Keratinocyte (primary cell): ENCODE measurements around the gene YIPF2. TPM values are rescaled to one million over a fixed set of nuclear protein-coding genes. Genes with fewer than 3 reads are reported as not detected.

Experiments
- DNase-seq: peaks from one replicate; pipeline ENCODE4 v3.0.0-alpha.2; 2011; ENCODE audit warnings: low read depth, missing footprints, low spot score
- FAIRE-seq: peaks from 2 replicates; lab custom pipeline; 2011; peaks lifted over from hg19 to GRCh38; lab: Jason Lieb, UNC
- H2AFZ ChIP-seq: 2 replicates; pipeline ENCODE4 v1.6.0; 2012; ENCODE audit warnings: low read length, control low read depth, inconsistent platforms; ENCODE audit not compliant: control insufficient read depth
- H3K27ac ChIP-seq: 2 replicates; pipeline ENCODE4 v1.5.1; 2011; ENCODE audit warnings: low read length; ENCODE audit not compliant: control insufficient read depth, insufficient read depth
- H3K27me3 ChIP-seq: 3 replicates; pipeline ENCODE4 v1.6.0; 2011; ENCODE audit warnings: low read length; ENCODE audit not compliant: control insufficient read depth, insufficient read depth; ENCODE audit errors: extremely low read depth
- H3K36me3 ChIP-seq, 2 experiments: 2 replicates in 1 of 2; 3 replicates in 1 of 2; pipeline ENCODE4 v1.5.1; 2011; ENCODE audit warnings: low read length in 2 of 2, mild to moderate bottlenecking in 1 of 2; ENCODE audit not compliant: control insufficient read depth in 2 of 2, insufficient read depth in 2 of 2; ENCODE audit errors: extremely low read depth in 1 of 2
- H3K4me1 ChIP-seq: 3 replicates; pipeline ENCODE4 v1.5.1; 2011; ENCODE audit warnings: low read length; ENCODE audit not compliant: control insufficient read depth, insufficient read depth; ENCODE audit errors: extremely low read depth
- H3K4me2 ChIP-seq: 3 replicates; pipeline ENCODE4 v1.6.0; 2011; ENCODE audit warnings: low read depth, low read length; ENCODE audit not compliant: control insufficient read depth, insufficient read depth; ENCODE audit errors: extremely low read depth
- H3K4me3 ChIP-seq, 3 experiments: fragments of 200-600 bp in 1 of 3; sonication (generic) in 1 of 3; 2 replicates in 2 of 3; 3 replicates in 1 of 3; pipeline ENCODE4 v1.5.1; 2011 to 2016; ENCODE audit warnings: low read length in 3 of 3, mild to moderate bottlenecking in 3 of 3, control low read depth in 2 of 3, inconsistent platforms in 1 of 3, low read depth in 1 of 3, mixed read lengths in 1 of 3, mixed run types in 1 of 3, moderate library complexity in 1 of 3; ENCODE audit not compliant: control insufficient read depth in 2 of 3, insufficient read depth in 2 of 3; ENCODE audit errors: extremely low read depth in 1 of 3
- H3K79me2 ChIP-seq: 2 replicates; pipeline ENCODE4 v1.6.0; 2012; ENCODE audit warnings: low read length; ENCODE audit not compliant: control insufficient read depth, insufficient read depth
- H3K9ac ChIP-seq: 3 replicates; pipeline ENCODE4 v1.6.0; 2011; ENCODE audit warnings: low read length; ENCODE audit not compliant: control insufficient read depth, insufficient read depth; ENCODE audit errors: extremely low read depth
- H3K9me1 ChIP-seq: 3 replicates; pipeline ENCODE4 v1.6.0; 2011; ENCODE audit warnings: low read length; ENCODE audit not compliant: control insufficient read depth, insufficient read depth; ENCODE audit errors: extremely low read depth
- H3K9me3 ChIP-seq: 2 replicates; pipeline ENCODE4 v1.5.1; 2012; ENCODE audit warnings: low read depth, low read length; ENCODE audit not compliant: control insufficient read depth
- H4K20me1 ChIP-seq: 3 replicates; pipeline ENCODE4 v1.6.0; 2011; ENCODE audit warnings: low read length; ENCODE audit not compliant: control insufficient read depth, insufficient read depth; ENCODE audit errors: extremely low read depth
- EZH2 ChIP-seq: IDR thresholded peaks from one replicate; pipeline ENCODE4 v1.6.1; 2012; ENCODE audit warnings: inconsistent platforms, mild to moderate bottlenecking, low read length, moderate library complexity
- dilution Hi-C: fragments of 300-500 bp; cut with MboI; formaldehyde crosslinking; loops from one replicate; pipeline ENCODE4 v1.7.0; 2020; ENCODE audit warnings: low sequenced_read_pairs; ENCODE audit not compliant: extremely low pct_ligation_motif_present
- polyA plus RNA-seq, 5 experiments: library from polyadenylated mRNA; depleted of rRNA in 3 of 5; stranded (reverse) in 3 of 5; stranded (forward) in 1 of 5; unstranded in 1 of 5; fragments of >200 nt; gene quantifications; 1 replicate in 1 of 5; 2 replicates in 3 of 5; 3 replicates in 1 of 5; pipeline versions ENCODE4 v1.2.1 to v1.2.3, GENCODE V29; 2011 to 2012; ENCODE audit warnings: missing spikeins in 2 of 5, low read depth in 1 of 5, low replicate concordance in 1 of 5
- TF ChIP-seq, protein P1 (sequence below), 3 experiments: IDR thresholded peaks in 1 of 3; conservative IDR thresholded peaks in 1 of 3; optimal IDR thresholded peaks in 1 of 3; 2 replicates in 2 of 3; 3 replicates in 1 of 3; pipeline versions ENCODE3 to v1.5.1; 2011; ENCODE audit warnings: low read length in 3 of 3, mild to moderate bottlenecking in 3 of 3, moderate library complexity in 2 of 3, control low read depth in 1 of 3, inconsistent platforms in 1 of 3; ENCODE audit not compliant: insufficient read depth in 2 of 3; ENCODE audit errors: extremely low read depth in 1 of 3

Gene YIPF2
- polyA plus RNA-seq, 1 donor (not counting 4 experiments of a cell fraction or from before 2014, with no cell fraction given): 26.9 TPM

DNA sequence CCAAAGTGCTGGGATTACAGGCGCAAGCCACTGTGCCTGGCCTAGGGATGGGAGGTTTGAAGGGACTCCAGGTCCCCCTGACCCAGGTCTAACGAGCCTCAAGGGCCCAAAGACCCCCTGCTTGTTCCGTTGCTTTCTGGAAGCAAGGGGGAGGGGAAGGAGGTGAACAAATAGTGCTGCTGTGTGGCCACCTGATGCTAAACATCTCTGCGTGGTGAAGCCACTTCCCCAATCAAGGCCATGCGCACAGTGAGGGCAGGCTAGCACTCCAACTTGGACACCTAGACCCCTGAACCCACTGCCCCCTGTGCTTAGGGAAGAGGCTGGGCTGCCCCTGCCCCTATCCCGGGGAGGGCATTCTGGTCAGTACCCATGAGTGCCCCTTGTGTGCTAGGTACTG, 33.1 kb downstream of the YIPF2 start:
- FAIRE-seq (no peak), DNase-seq (no peak)
- no peak overlapping the region for H3K9ac ChIP-seq
- no peak for TF ChIP-seq EZH2
- TF ChIP-seq, protein P1, sequence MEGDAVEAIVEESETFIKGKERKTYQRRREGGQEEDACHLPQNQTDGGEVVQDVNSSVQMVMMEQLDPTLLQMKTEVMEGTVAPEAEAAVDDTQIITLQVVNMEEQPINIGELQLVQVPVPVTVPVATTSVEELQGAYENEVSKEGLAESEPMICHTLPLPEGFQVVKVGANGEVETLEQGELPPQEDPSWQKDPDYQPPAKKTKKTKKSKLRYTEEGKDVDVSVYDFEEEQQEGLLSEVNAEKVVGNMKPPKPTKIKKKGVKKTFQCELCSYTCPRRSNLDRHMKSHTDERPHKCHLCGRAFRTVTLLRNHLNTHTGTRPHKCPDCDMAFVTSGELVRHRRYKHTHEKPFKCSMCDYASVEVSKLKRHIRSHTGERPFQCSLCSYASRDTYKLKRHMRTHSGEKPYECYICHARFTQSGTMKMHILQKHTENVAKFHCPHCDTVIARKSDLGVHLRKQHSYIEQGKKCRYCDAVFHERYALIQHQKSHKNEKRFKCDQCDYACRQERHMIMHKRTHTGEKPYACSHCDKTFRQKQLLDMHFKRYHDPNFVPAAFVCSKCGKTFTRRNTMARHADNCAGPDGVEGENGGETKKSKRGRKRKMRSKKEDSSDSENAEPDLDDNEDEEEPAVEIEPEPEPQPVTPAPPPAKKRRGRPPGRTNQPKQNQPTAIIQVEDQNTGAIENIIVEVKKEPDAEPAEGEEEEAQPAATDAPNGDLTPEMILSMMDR (optimal IDR thresholded peaks at IDR 0.05 in 1 of 3, IDR thresholded peaks at IDR 0.05 in 1 of 3, conservative IDR thresholded peaks at IDR 0.05 in 1 of 3; ENCODE audit: extremely low read depth in 1 of 3, insufficient read depth in 2 of 3, low read length in 3 of 3): no peak
- H3K9me3 ChIP-seq: no peaks in the 10 kb centered on the region
- no peak overlapping the region for H2AFZ ChIP-seq
- H3K4me2 ChIP-seq: no peak overlapping the region
- H3K4me3 ChIP-seq: no peak overlapping the region
- H3K27ac ChIP-seq: no peak overlapping the region
- H3K9me1 ChIP-seq: peaks cover 12% of the 10 kb centered on the region
- H3K4me1 ChIP-seq: peaks cover 33% of the 10 kb centered on the region
- peaks cover 11% of the 10 kb centered on the region for H4K20me1 ChIP-seq
- H3K27me3 ChIP-seq: no peaks in the 10 kb centered on the region
- H3K36me3 ChIP-seq: no peaks in the 10 kb centered on the region
- peaks cover 51% of the 10 kb centered on the region for H3K79me2 ChIP-seq
- dilution Hi-C loops: no loop called here

DNA sequence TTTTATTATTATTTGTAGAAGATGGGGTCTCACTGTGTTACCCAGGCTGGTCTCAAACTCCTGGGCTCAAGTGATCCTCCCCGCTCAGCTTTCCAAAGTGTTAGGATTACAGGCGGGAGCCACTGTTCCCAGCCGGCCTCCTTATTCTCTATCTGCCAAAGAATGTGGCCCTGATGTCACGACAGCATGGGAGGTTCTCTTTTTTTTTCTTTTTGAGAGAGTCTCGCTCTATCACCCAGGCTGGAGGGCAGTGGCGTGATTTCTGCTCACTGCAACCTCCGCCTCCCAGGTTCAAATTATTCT, 33.6 kb downstream of the YIPF2 start:
- Histone ChIP-seq H3K79me2 (peaks cover 49% of the 10 kb centered on the region), H3K4me2 (no peak overlapping the region), H3K4me3 (no peak overlapping the region), H3K9me1 (peaks cover 12% of the 10 kb centered on the region), H3K27ac (no peak overlapping the region), H3K9ac (no peak overlapping the region), H4K20me1 (peaks cover 11% of the 10 kb centered on the region), H3K4me1 (peaks cover 33% of the 10 kb centered on the region), H3K9me3 (no peaks in the 10 kb centered on the region), H3K36me3 (no peaks in the 10 kb centered on the region), H3K27me3 (no peaks in the 10 kb centered on the region), H2AFZ (no peak overlapping the region)
- FAIRE-seq: no peak
- DNase-seq: no peak
- TF ChIP-seq, protein P1 (optimal IDR thresholded peaks at IDR 0.05 in 1 of 3, IDR thresholded peaks at IDR 0.05 in 1 of 3, conservative IDR thresholded peaks at IDR 0.05 in 1 of 3; ENCODE audit: extremely low read depth in 1 of 3, insufficient read depth in 2 of 3, low read length in 3 of 3): no peak
- TF ChIP-seq EZH2: no peak
- dilution Hi-C loops: no loop called here
